GM12878 (cell line): ENCODE data around the gene NDUFA5.

Source experiments
- CHD1 ChIP-seq: IDR thresholded peaks from 2 replicates; pipeline ENCODE4 v1.6.1; 2012; ENCODE audit warnings: low read depth, low read length, improper control_type of control experiment
- CTCF ChIP-seq, 3 experiments: IDR thresholded peaks in 2 of 3; conservative IDR thresholded peaks in 1 of 3; 2 replicates each; pipeline ENCODE4 v1.5.1; 2011; ENCODE audit warnings: low read depth in 3 of 3, low read length in 3 of 3, mild to moderate bottlenecking in 3 of 3, control low read depth in 2 of 3, moderate library complexity in 2 of 3, inconsistent platforms in 1 of 3, mixed read lengths in 1 of 3; ENCODE audit not compliant: control insufficient read depth in 2 of 3, insufficient read depth in 1 of 3; ENCODE audit errors: extremely low read depth in 1 of 3
- EGR1 ChIP-seq, 2 experiments: IDR thresholded peaks; 1 replicate in 1 of 2; 2 replicates in 1 of 2; pipeline ENCODE4 v1.6.1; 2011 to 2012; ENCODE audit warnings: low read depth in 2 of 2, low read length in 2 of 2, borderline replicate concordance in 1 of 2, mild to moderate bottlenecking in 1 of 2, moderate library complexity in 1 of 2
- HCFC1 ChIP-seq: fragments of 150-350 bp; IDR thresholded peaks from 2 replicates; pipeline ENCODE4 v1.6.1; 2014; ENCODE audit warnings: low read length
- JUNB ChIP-seq: IDR thresholded peaks from 2 replicates; pipeline ENCODE4 v1.6.1; 2016; ENCODE audit warnings: antibody characterized with exemption, mild to moderate bottlenecking
- LARP7 ChIP-seq: fragments of 450-650 bp; IDR thresholded peaks from 2 replicates; pipeline ENCODE4 v1.6.1; 2017; ENCODE audit warnings: mild to moderate bottlenecking
- SMC3 ChIP-seq: IDR thresholded peaks from 2 replicates; pipeline ENCODE4 v1.6.1; 2011; ENCODE audit warnings: low read length, improper control_type of control experiment, borderline replicate concordance
- SP1 ChIP-seq: IDR thresholded peaks from one replicate; pipeline ENCODE4 v1.6.1; 2011; ENCODE audit warnings: low read depth, low read length
- STAT3 ChIP-seq: IDR thresholded peaks from 2 replicates; pipeline ENCODE4 v1.6.1; 2011; ENCODE audit warnings: low read depth, low read length, improper control_type of control experiment

GRCh38 chr7:123557016-123557397 is 611 bp downstream of the NDUFA5 start:
- no peak for TF ChIP-seq JUNB
- TF ChIP-seq CTCF (IDR thresholded peaks at IDR 0.05 in 2 of 3, conservative IDR thresholded peaks at IDR 0.05 in 1 of 3; ENCODE audit: control insufficient read depth in 2 of 3, extremely low read depth in 1 of 3, insufficient read depth in 1 of 3, low read depth in 3 of 3, low read length in 3 of 3), result no peak
- TF ChIP-seq SMC3, result no peak
- no peak for TF ChIP-seq CHD1
- TF ChIP-seq LARP7, result no peak
- no peak for TF ChIP-seq EGR1 (IDR thresholded peaks at IDR 0.05; ENCODE audit: borderline replicate concordance in 1 of 2, low read depth in 2 of 2, low read length in 2 of 2)
- TF ChIP-seq SP1, result no peak
- TF ChIP-seq HCFC1, result no peak
- no peak for TF ChIP-seq STAT3
